Activated T-cell treated with anti-CD3 and anti-CD28 coated beads for 1 hour (primary cell): ENCODE data around the gene FSCN2.

Source experiments
- DNase-seq: peaks from one replicate; pipeline ENCODE4 v3.0.0-alpha.2; 2020; ENCODE audit warnings: low read depth

Gene FSCN2

GRCh38 chr17:81527591-81528383 is at the start of gene FSCN2:
FSCN2 (plus strand) TSS chr17:81528377; CDS start chr17:81528532, 155 bp downstream.
- no peak for DNase-seq

GRCh38 chr17:81479175-81480071 is 48.8 kb upstream of the FSCN2 start:
- no peak for DNase-seq

GRCh38 chr17:81480140-81481072 is 47.8 kb upstream of the FSCN2 start:
- no peak for DNase-seq

- DNase-seq, result peak; percentile 51
Measured at GRCh38 chr17:81481073-81481799, 46.9 kb upstream of the FSCN2 start.

GRCh38 chr17:81481815-81482505 is 46.2 kb upstream of the FSCN2 start:
- DNase-seq, result no peak

GRCh38 chr17:81482673-81483072 is 45.5 kb upstream of the FSCN2 start:
- no peak for DNase-seq

GRCh38 chr17:81483085-81483861 is 44.9 kb upstream of the FSCN2 start:
- DNase-seq, result no peak

GRCh38 chr17:81483862-81484194 is 44.3 kb upstream of the FSCN2 start:
- no peak for DNase-seq

GRCh38 chr17:81484195-81484979 is 43.8 kb upstream of the FSCN2 start:
- peak; percentile 83 for DNase-seq

- no peak for DNase-seq
Measured at GRCh38 chr17:81486199-81486810, 41.9 kb upstream of the FSCN2 start.

- DNase-seq, result no peak
Measured at GRCh38 chr17:81487089-81487486, 41.1 kb upstream of the FSCN2 start.

- peak; percentile 79 for DNase-seq
Measured at GRCh38 chr17:81487487-81488275, 40.5 kb upstream of the FSCN2 start.

GRCh38 chr17:81488276-81488860 is 39.8 kb upstream of the FSCN2 start:
- no peak for DNase-seq

- DNase-seq, result no peak
Measured at GRCh38 chr17:81489012-81489997, 38.9 kb upstream of the FSCN2 start.

GRCh38 chr17:81489998-81490992 is 37.9 kb upstream of the FSCN2 start:
- DNase-seq, result no peak
